H1 (cell line): Measurements from ENCODE around the gene MDM4. TPM values are rescaled to one million over a fixed set of nuclear protein-coding genes. Genes with fewer than 3 reads are reported as not detected.

Experiments
- CBX8 ChIP-seq: fragments of 300-800, 300-1000 bp; sonication (generic); IDR thresholded peaks from 2 replicates; pipeline ENCODE4 v1.7.1; 2016; ENCODE audit warnings: low read depth, low read length, borderline replicate concordance
- CHD7 ChIP-seq: fragments of 300-600 bp; sonication (generic); IDR thresholded peaks from 2 replicates; pipeline ENCODE4 v1.7.1; 2012; ENCODE audit warnings: low read length, moderate library complexity, mild to moderate bottlenecking, inconsistent platforms; ENCODE audit not compliant: insufficient replicate concordance
- CREB1 ChIP-seq: IDR thresholded peaks from 2 replicates; pipeline ENCODE4 v1.6.1; 2012; ENCODE audit warnings: inconsistent platforms
- MAFK ChIP-seq: IDR thresholded peaks from 2 replicates; pipeline ENCODE4 v1.6.1; 2012; ENCODE audit warnings: low read depth, mild to moderate bottlenecking, improper control_type of control experiment, low read length
- SUZ12 ChIP-seq: fragments of 200-600 bp; sonication (generic); IDR thresholded peaks from 2 replicates; pipeline ENCODE4 v1.6.1; 2012; ENCODE audit warnings: mild to moderate bottlenecking, inconsistent platforms, low read length, moderate library complexity, mixed read lengths
- TAF7 ChIP-seq: optimal IDR thresholded peaks from 2 replicates; pipeline ENCODE3; 2011; ENCODE audit warnings: low read depth, mild to moderate bottlenecking, inconsistent platforms, low read length, moderate library complexity, borderline replicate concordance
- polyA plus RNA-seq, 7 experiments: library from polyadenylated mRNA; depleted of rRNA in 3 of 7; stranded (reverse) in 5 of 7; unstranded in 2 of 7; fragments of >200 nt in 5 of 7; fragments of 200-250 nt in 2 of 7; gene quantifications; 1 replicate in 5 of 7; 2 replicates in 1 of 7; 4 replicates in 1 of 7; pipeline versions ENCODE4 v1.2.1 to v1.2.3, GENCODE V29; 2011 to 2013; ENCODE audit warnings: missing spikeins in 2 of 7, mixed read lengths in 2 of 7
- total RNA-seq: library from RNA; stranded (reverse); fragmentation: NEBNext Ultra II Directional; extraction: Animal tissue kit (Norgen Biotek cat#: 25700); gene quantifications from 2 replicates; pipeline ENCODE4 v1.2.1, GENCODE V29; 2021

The MDM4 gene
- total and polyA plus RNA-seq, 2 of the 8 experiments (the other 6 are each of a cell fraction or from before 2014, with no cell fraction given), result 10.8 to 84.9 TPM

- TF ChIP-seq CHD7 (no peak), CREB1 (no peak), MAFK (no peak), TAF7 (no peak), CBX8 (no peak), SUZ12 (no peak)
These were observed 29.0 kb downstream of the MDM4 start (continued) for GRCh38 chr1:204545202-204545601.
